BLaER1 (cell line): ENCODE data around the gene SLC25A13.

Source experiments
- H3K27ac ChIP-seq: shearing (Covaris generic); formaldehyde crosslinking; 2 replicates; pipeline ENCODE4 v1.8.1; 2022
- H3K27me3 ChIP-seq: shearing (Covaris generic); formaldehyde crosslinking; 2 replicates; pipeline ENCODE4 v1.8.1; 2022
- H3K36me3 ChIP-seq: shearing (Covaris generic); formaldehyde crosslinking; 2 replicates; pipeline ENCODE4 v1.8.1; 2022
- H3K4me1 ChIP-seq: shearing (Covaris generic); formaldehyde crosslinking; 2 replicates; pipeline ENCODE4 v1.8.1; 2022
- H3K4me2 ChIP-seq: shearing (Covaris generic); formaldehyde crosslinking; 2 replicates; pipeline ENCODE4 v1.8.1; 2022
- H3K4me3 ChIP-seq: shearing (Covaris generic); formaldehyde crosslinking; 2 replicates; pipeline ENCODE4 v1.8.1; 2022
- H3K9ac ChIP-seq: shearing (Covaris generic); formaldehyde crosslinking; 2 replicates; pipeline ENCODE4 v1.8.1; 2022
- H3K9me3 ChIP-seq: shearing (Covaris generic); formaldehyde crosslinking; 2 replicates; pipeline ENCODE4 v1.8.1; 2022
- H4K20me1 ChIP-seq: shearing (Covaris generic); formaldehyde crosslinking; 2 replicates; pipeline ENCODE4 v1.8.1; 2022
- Cebpa-rat ChIP-seq: shearing (Covaris generic); IDR thresholded peaks from 2 replicates; pipeline ENCODE4 v1.8.1; 2022

Gene SLC25A13

DNA sequence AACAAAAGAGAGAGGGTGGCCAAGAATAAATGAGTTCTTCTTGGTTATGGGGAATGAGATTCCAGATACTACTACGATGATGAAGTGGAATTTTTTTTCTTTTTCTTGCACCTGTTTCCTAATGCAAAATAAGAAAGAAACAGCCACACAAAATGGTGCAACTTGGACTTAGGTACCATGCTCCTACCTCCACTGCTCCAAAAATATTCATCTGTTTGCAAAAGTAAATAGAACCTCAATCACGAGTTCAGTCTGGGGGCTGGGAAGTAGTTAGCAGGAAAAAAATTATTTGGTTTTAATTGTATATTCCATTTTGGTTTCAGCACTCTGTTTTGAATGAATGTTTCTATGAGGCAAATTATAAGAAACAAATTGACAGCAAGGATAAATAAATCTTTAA lies 73.5 kb downstream of the SLC25A13 start:
- Histone ChIP-seq H3K27ac (no peak overlapping the region), H4K20me1 (peaks cover 10% of the 10 kb centered on the region; the same call in 1 of the 2 replicates), H3K9ac (no peak overlapping the region), H3K9me3 (no peaks in the 10 kb centered on the region), H3K4me3 (no peak overlapping the region), H3K4me2 (no peak overlapping the region), H3K4me1 (no peaks in the 10 kb centered on the region), H3K27me3 (no peaks in the 10 kb centered on the region), H3K36me3 (0 out of 2 replicates have a peak, but pooled peaks cover 4% of the 10 kb centered on the region)
- no peak for TF ChIP-seq Cebpa-rat

GRCh38 chr7:96246919-96247318 lies 75.0 kb downstream of the SLC25A13 start:
- Histone ChIP-seq H3K36me3 (0 out of 2 replicates have a peak, but pooled peaks cover 4% of the 10 kb centered on the region), H3K4me3 (no peak overlapping the region), H3K27me3 (no peaks in the 10 kb centered on the region), H3K9ac (no peak overlapping the region), H3K4me2 (no peak overlapping the region), H3K9me3 (no peaks in the 10 kb centered on the region), H4K20me1 (0 out of 2 replicates have a peak, but pooled peaks cover 15% of the 10 kb centered on the region), H3K4me1 (peaks cover 8% of the 10 kb centered on the region), H3K27ac (no peak overlapping the region)
- TF ChIP-seq Cebpa-rat: no peak

DNA sequence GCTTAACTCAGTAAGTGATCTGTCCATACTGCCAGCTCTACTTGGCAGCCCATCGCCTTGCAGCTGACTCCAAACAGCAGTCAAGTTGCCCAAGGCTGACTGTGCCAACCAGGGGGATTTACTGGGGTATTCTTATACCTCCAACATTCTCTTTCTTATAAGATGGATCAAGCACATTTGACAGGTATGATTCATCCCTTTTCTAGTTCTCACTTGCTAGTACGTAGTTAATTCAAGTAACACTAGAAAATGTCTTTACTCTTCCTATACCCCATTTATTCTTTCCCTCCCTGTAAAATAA lies 77.0 kb downstream of the SLC25A13 start:
- no peak overlapping the region for H3K4me2 ChIP-seq
- no peaks in the 10 kb centered on the region for H3K9me3 ChIP-seq
- peaks cover 11% of the 10 kb centered on the region for H3K4me1 ChIP-seq
- no peak for TF ChIP-seq Cebpa-rat
- no peaks in the 10 kb centered on the region for H3K36me3 ChIP-seq
- H3K27ac ChIP-seq: no peak overlapping the region
- no peak overlapping the region for H3K4me3 ChIP-seq
- H3K27me3 ChIP-seq: no peaks in the 10 kb centered on the region
- H3K9ac ChIP-seq: no peak overlapping the region
- 0 out of 2 replicates have a peak, but pooled peaks cover 20% of the 10 kb centered on the region for H4K20me1 ChIP-seq

- no peak overlapping the region for H3K9ac ChIP-seq
- H3K27ac ChIP-seq: no peak overlapping the region
- H3K4me3 ChIP-seq: no peak overlapping the region
- no peak overlapping the region for H3K4me2 ChIP-seq
- no peak for TF ChIP-seq Cebpa-rat
- 0 out of 2 replicates have a peak, but pooled peaks cover 20% of the 10 kb centered on the region for H4K20me1 ChIP-seq
- no peaks in the 10 kb centered on the region for H3K27me3 ChIP-seq
- no peaks in the 10 kb centered on the region for H3K36me3 ChIP-seq
- peaks cover 11% of the 10 kb centered on the region for H3K4me1 ChIP-seq
- no peaks in the 10 kb centered on the region for H3K9me3 ChIP-seq
Measured at GRCh38 chr7:96244244-96244991, 77.5 kb downstream of the SLC25A13 start.

GRCh38 chr7:96243241-96243640 lies 78.7 kb downstream of the SLC25A13 start:
- H3K4me1 ChIP-seq: peaks cover 11% of the 10 kb centered on the region
- H3K4me2 ChIP-seq: no peak overlapping the region
- H4K20me1 ChIP-seq: peaks cover 19% of the 10 kb centered on the region; the same call in 1 of the 2 replicates

GRCh38 chr7:96241855-96242254 lies 80.0 kb downstream of the SLC25A13 start:
- Histone ChIP-seq H3K9me3 (no peaks in the 10 kb centered on the region), H3K27me3 (no peaks in the 10 kb centered on the region), H3K27ac (no peak overlapping the region), H3K4me2 (peak overlapping the region; percentile 37), H3K4me1 (peaks cover 11% of the 10 kb centered on the region), H4K20me1 (peaks cover 25% of the 10 kb centered on the region; the same call in 1 of the 2 replicates), H3K9ac (no peak overlapping the region), H3K4me3 (no peak overlapping the region), H3K36me3 (no peaks in the 10 kb centered on the region)
- TF ChIP-seq Cebpa-rat: no peak

More at GRCh38 chr7:96243241-96243640, 78.7 kb downstream of the SLC25A13 start:
- Histone ChIP-seq H3K9ac (no peak overlapping the region), H3K27me3 (no peaks in the 10 kb centered on the region), H3K4me3 (no peak overlapping the region), H3K9me3 (no peaks in the 10 kb centered on the region), H3K27ac (no peak overlapping the region), H3K36me3 (no peaks in the 10 kb centered on the region)
- TF ChIP-seq Cebpa-rat: no peak

GRCh38 chr7:96238976-96239766 lies 82.7 kb downstream of the SLC25A13 start:
- H3K4me3 ChIP-seq: no peak overlapping the region
- H3K9me3 ChIP-seq: no peaks in the 10 kb centered on the region
- no peak overlapping the region for H3K27ac ChIP-seq
- 0 out of 2 replicates have a peak, but pooled peaks cover 2% of the 10 kb centered on the region for H3K36me3 ChIP-seq
- H3K9ac ChIP-seq: no peak overlapping the region
- H3K27me3 ChIP-seq: no peaks in the 10 kb centered on the region
- H3K4me2 ChIP-seq: no peak overlapping the region
- TF ChIP-seq Cebpa-rat: no peak
- peaks cover 11% of the 10 kb centered on the region for H3K4me1 ChIP-seq
- peaks cover 40% of the 10 kb centered on the region; the same call in 1 of the 2 replicates for H4K20me1 ChIP-seq

DNA sequence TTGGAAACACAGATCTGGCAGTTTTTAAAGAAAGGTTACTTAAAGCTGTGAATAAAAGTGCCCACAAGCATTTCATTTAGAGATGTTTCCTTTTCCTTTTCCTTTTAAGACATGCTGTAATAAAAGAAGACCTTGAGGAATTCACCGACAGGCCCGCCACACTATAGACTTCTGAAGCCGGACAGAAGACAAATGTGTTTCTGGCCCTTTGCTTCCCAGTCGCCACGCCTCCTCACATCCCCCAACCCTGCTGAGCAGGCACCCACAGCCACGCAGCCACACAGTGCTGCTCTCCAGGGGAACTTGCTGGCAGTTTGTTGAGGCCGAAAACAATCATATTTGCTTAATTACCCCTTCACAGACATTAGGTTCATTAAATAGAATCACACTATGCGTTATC lies 83.4 kb downstream of the SLC25A13 start:
- no peak for TF ChIP-seq Cebpa-rat
- peaks cover 11% of the 10 kb centered on the region for H3K4me1 ChIP-seq
- H3K27ac ChIP-seq: no peak overlapping the region
- H4K20me1 ChIP-seq: peaks cover 40% of the 10 kb centered on the region; the same call in 1 of the 2 replicates
- H3K36me3 ChIP-seq: 0 out of 2 replicates have a peak, but pooled peaks cover 3% of the 10 kb centered on the region
- no peaks in the 10 kb centered on the region for H3K27me3 ChIP-seq
- H3K4me3 ChIP-seq: no peak overlapping the region
- no peaks in the 10 kb centered on the region for H3K9me3 ChIP-seq
- H3K9ac ChIP-seq: no peak overlapping the region
- H3K4me2 ChIP-seq: no peak overlapping the region

- no peak overlapping the region for H3K9ac ChIP-seq
- peaks cover 36% of the 10 kb centered on the region; the same call in 1 of the 2 replicates for H4K20me1 ChIP-seq
- no peak overlapping the region for H3K27ac ChIP-seq
- H3K4me1 ChIP-seq: peaks cover 4% of the 10 kb centered on the region
- H3K4me3 ChIP-seq: no peak overlapping the region
- H3K27me3 ChIP-seq: no peaks in the 10 kb centered on the region
- no peak overlapping the region for H3K4me2 ChIP-seq
- H3K9me3 ChIP-seq: no peaks in the 10 kb centered on the region
- TF ChIP-seq Cebpa-rat: no peak
- 0 out of 2 replicates have a peak, but pooled peaks cover 3% of the 10 kb centered on the region for H3K36me3 ChIP-seq
Measured at GRCh38 chr7:96237040-96237439, 84.9 kb downstream of the SLC25A13 start.
